ENCODE data around the gene SLC38A8. TPM values are rescaled to one million over a fixed set of nuclear protein-coding genes. Genes with fewer than 3 reads are reported as not detected.

The SLC38A8 gene
- total RNA-seq, 3 donors from 2014 or later = not detected

GRCh38 chr16:83968306-83968851 is 74.2 kb downstream of the SLC38A8 start:
- Histone ChIP-seq H3K36me3 (no peaks in the 10 kb centered on the region), H3K4me3 (peak overlapping the region; percentile 36 to 65 (median 46)), H3K27me3 (no peaks in the 10 kb centered on the region), H3K27ac (no peak overlapping the region), H3K4me1 (no peaks in the 10 kb centered on the region), H3K9me3 (no peaks in the 10 kb centered on the region)
- DNase-seq (ENCODE audit: low spot score in 2 of 2) = no peak
- TF ChIP-seq, protein P1, sequence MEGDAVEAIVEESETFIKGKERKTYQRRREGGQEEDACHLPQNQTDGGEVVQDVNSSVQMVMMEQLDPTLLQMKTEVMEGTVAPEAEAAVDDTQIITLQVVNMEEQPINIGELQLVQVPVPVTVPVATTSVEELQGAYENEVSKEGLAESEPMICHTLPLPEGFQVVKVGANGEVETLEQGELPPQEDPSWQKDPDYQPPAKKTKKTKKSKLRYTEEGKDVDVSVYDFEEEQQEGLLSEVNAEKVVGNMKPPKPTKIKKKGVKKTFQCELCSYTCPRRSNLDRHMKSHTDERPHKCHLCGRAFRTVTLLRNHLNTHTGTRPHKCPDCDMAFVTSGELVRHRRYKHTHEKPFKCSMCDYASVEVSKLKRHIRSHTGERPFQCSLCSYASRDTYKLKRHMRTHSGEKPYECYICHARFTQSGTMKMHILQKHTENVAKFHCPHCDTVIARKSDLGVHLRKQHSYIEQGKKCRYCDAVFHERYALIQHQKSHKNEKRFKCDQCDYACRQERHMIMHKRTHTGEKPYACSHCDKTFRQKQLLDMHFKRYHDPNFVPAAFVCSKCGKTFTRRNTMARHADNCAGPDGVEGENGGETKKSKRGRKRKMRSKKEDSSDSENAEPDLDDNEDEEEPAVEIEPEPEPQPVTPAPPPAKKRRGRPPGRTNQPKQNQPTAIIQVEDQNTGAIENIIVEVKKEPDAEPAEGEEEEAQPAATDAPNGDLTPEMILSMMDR (IDR thresholded peaks at IDR 0.05) = no peak
- no peak for TF ChIP-seq POLR2AphosphoS5 (IDR thresholded peaks at IDR 0.05)
- TF ChIP-seq POLR2A (IDR thresholded peaks at IDR 0.05) = no peak
- intact Hi-C loops (cut with DNase I; ENCODE audit: low total_unique reads) = no loop called here

DNA sequence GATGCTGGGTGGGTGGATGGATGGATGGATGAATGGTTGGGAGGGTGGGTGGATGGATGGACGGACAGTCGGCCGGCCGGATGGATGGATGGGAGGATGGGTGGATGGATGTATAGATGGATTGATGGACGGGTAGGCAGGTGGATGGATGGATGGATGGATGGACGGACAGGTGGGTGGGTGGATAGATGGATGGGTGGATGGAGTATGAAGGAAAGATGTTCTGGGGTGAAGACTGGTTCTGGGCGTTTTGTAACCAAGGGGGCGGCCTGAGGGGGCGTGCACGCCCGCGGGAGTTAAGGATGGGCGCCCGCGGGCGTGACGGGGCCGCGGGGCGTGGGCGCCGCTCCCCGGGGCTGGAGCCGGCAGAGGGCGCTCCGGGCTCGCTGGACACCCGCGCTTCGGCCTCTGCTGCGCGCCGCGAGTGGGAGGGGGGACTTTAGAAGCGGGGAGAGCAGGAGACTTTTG is 74.7 kb downstream of the SLC38A8 start, which contains the start of gene NECAB2:
Gene NECAB2 (plus strand): TSS at position 407 of the 468 bp plus-strand sequence. CDS start 405 bp downstream, outside the sequence.
- no peaks in the 10 kb centered on the region for H3K36me3 ChIP-seq
- no peaks in the 10 kb centered on the region for H3K27me3 ChIP-seq
- H3K9me3 ChIP-seq = no peaks in the 10 kb centered on the region
- no peak within 1 kb of the TSS for H3K27ac ChIP-seq
- intact Hi-C loops (cut with DNase I; ENCODE audit: low total_unique reads) = no loop called here
- H3K4me3 ChIP-seq = peak within 1 kb of the TSS; percentile 36 to 65 (median 46)
- TF ChIP-seq, protein P1 (IDR thresholded peaks at IDR 0.05) = peak in 1 of 3 donors; percentile 17
- no peak for TF ChIP-seq POLR2A (IDR thresholded peaks at IDR 0.05)
- H3K4me1 ChIP-seq = no peaks in the 10 kb centered on the region
- DNase-seq (ENCODE audit: low spot score in 2 of 2) = no peak

DNA sequence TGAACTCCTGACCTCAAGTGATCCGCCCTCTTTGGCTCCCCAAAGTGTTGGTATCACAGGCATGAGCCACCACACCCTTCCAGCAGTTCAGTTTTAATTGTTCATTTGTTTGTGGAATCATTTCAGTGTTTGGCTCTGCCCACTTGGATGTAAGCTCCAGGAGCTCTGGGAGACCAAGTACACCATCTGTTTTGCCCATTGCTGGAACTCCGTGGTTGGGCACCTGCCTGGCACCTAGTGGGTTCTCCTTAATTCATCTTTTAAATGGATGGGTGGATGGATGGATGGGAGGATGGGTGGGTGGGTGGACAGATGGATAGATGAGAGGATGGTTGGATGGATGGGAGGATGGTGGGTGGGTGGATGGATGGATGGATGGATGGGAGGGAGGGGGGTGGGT is 75.5 kb downstream of the SLC38A8 start:
- Histone ChIP-seq H3K4me1 (no peaks in the 10 kb centered on the region), H3K4me3 (no peak overlapping the region), H3K36me3 (no peaks in the 10 kb centered on the region), H3K9me3 (no peaks in the 10 kb centered on the region), H3K27ac (no peak overlapping the region), H3K27me3 (no peaks in the 10 kb centered on the region)
- TF ChIP-seq, protein P1 (IDR thresholded peaks at IDR 0.05) = no peak
- no peak for TF ChIP-seq POLR2A (IDR thresholded peaks at IDR 0.05)
- TF ChIP-seq POLR2AphosphoS5 (IDR thresholded peaks at IDR 0.05) = no peak
- no peak for DNase-seq (ENCODE audit: low spot score in 2 of 2)
- intact Hi-C loops (cut with DNase I; ENCODE audit: low total_unique reads) = no loop called here

DNA sequence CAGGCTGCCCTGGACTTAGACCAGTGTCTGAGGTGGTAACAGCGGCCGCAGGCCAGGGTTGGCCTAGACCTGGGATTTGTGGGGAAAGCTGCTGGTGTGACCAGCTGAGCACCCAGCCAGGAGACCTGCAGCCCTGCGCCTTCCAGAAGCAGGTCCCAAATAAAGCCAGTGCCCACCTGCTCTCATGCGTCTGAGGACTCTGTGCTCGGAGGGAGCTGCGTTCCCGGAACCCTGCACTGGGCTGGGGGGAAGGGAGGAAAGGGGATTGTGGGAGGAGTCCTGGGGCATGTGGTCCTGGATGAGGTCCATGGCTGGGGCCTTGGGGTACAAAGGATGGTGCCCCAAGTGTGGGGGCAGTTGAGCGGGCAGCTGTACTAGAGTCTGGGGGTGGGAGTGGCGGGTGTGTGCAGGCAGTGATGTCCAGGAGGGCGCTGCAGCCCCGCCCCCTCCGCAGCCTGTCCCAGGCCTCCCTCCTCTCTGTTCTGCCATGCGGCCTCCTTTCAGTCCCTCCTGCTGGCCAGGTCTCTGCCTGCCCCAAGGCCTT is 76.4 kb downstream of the SLC38A8 start:
- intact Hi-C loops (cut with DNase I; ENCODE audit: low total_unique reads) = no loop called here
- H3K36me3 ChIP-seq = no peaks in the 10 kb centered on the region
- DNase-seq (ENCODE audit: low spot score in 2 of 2) = no peak

More for the DNA sequence above, 76.4 kb downstream of the SLC38A8 start:
- TF ChIP-seq, protein P1 (IDR thresholded peaks at IDR 0.05) = no peak
- no peak for TF ChIP-seq POLR2A (IDR thresholded peaks at IDR 0.05)
- no peak for TF ChIP-seq POLR2AphosphoS5 (IDR thresholded peaks at IDR 0.05)
- Histone ChIP-seq H3K27me3 (no peaks in the 10 kb centered on the region), H3K9me3 (no peaks in the 10 kb centered on the region), H3K27ac (no peak overlapping the region), H3K4me3 (no peak overlapping the region), H3K4me1 (no peaks in the 10 kb centered on the region)
